ENCODE results near the gene PDGFB.

PDGFB gene

GRCh38 chr22:39206491-39206890 is 38.3 kb downstream of the PDGFB start:
- TF ChIP-seq, protein P1, sequence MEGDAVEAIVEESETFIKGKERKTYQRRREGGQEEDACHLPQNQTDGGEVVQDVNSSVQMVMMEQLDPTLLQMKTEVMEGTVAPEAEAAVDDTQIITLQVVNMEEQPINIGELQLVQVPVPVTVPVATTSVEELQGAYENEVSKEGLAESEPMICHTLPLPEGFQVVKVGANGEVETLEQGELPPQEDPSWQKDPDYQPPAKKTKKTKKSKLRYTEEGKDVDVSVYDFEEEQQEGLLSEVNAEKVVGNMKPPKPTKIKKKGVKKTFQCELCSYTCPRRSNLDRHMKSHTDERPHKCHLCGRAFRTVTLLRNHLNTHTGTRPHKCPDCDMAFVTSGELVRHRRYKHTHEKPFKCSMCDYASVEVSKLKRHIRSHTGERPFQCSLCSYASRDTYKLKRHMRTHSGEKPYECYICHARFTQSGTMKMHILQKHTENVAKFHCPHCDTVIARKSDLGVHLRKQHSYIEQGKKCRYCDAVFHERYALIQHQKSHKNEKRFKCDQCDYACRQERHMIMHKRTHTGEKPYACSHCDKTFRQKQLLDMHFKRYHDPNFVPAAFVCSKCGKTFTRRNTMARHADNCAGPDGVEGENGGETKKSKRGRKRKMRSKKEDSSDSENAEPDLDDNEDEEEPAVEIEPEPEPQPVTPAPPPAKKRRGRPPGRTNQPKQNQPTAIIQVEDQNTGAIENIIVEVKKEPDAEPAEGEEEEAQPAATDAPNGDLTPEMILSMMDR (IDR thresholded peaks at IDR 0.05; ENCODE audit: control insufficient read depth, insufficient read depth, low read depth, low read length, missing control alignments): no peak
- DNase-seq (ENCODE audit: low read depth): no peak
- H3K4me3 ChIP-seq (ENCODE audit: control insufficient read depth, low read depth, low read length): no peak overlapping the region

- H3K4me3 ChIP-seq (ENCODE audit: control insufficient read depth, low read depth, low read length): no peak overlapping the region
- TF ChIP-seq, protein P1 (IDR thresholded peaks at IDR 0.05; ENCODE audit: control insufficient read depth, insufficient read depth, low read depth, low read length, missing control alignments): no peak
- no peak for DNase-seq (ENCODE audit: low read depth)
Measured at GRCh38 chr22:39205344-39206021, 39.3 kb downstream of the PDGFB start.

DNA sequence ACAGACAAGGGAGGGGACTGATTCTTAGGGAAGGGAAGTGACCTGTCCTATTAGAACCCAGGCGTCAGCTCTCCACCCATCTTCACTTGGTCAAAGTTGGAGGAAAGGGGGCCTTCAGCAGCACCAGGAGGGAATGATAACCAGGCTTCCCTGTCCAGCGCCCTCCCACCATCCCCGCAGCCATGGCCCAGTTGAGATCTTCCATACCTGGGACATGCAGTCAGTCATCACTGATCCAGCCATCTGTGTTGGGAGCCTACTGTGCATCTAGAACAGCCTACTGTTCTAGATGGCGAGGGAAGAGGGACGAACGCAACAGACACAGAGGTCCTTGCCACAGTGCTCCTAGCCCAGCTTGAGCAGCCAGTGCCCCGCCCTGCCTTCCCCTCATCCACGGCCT is 40.6 kb downstream of the PDGFB start:
- no peak overlapping the region for H3K4me3 ChIP-seq (ENCODE audit: control insufficient read depth, low read depth, low read length)
- no peak for DNase-seq (ENCODE audit: low read depth)
- TF ChIP-seq, protein P1 (IDR thresholded peaks at IDR 0.05; ENCODE audit: control insufficient read depth, insufficient read depth, low read depth, low read length, missing control alignments): no peak

- H3K4me3 ChIP-seq (ENCODE audit: control insufficient read depth, low read depth, low read length): no peak overlapping the region
- TF ChIP-seq, protein P1 (IDR thresholded peaks at IDR 0.05; ENCODE audit: control insufficient read depth, insufficient read depth, low read depth, low read length, missing control alignments): no peak
- no peak for DNase-seq (ENCODE audit: low read depth)
Measured at GRCh38 chr22:39197578-39197977, 47.2 kb downstream of the PDGFB start.

DNA sequence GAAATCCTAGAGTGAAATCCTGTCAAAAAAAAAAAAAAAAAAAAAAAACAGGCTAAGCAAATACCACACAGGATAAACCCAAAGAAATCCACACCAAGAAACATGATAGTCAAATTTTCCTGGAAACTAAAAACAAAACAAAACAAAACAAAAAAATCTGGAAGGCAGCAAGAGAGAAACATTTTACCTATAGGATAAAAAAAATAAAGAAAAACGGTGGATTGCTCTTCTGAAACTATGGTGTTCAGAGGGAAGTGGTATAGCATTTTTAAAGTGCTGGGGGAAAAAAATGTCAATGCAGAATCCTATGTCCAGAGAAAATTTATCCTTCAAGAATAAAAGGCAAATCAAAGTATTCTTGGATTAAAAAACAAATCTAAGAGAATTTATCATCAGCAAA is 50.7 kb downstream of the PDGFB start:
- TF ChIP-seq, protein P1 (IDR thresholded peaks at IDR 0.05; ENCODE audit: control insufficient read depth, insufficient read depth, low read depth, low read length, missing control alignments): no peak
- no peak overlapping the region for H3K4me3 ChIP-seq (ENCODE audit: control insufficient read depth, low read depth, low read length)
- no peak for DNase-seq (ENCODE audit: low read depth)

GRCh38 chr22:39188809-39189208 is 56.0 kb downstream of the PDGFB start:
- no peak for DNase-seq (ENCODE audit: low read depth)
- H3K4me3 ChIP-seq (ENCODE audit: control insufficient read depth, low read depth, low read length): no peak overlapping the region
- TF ChIP-seq, protein P1 (IDR thresholded peaks at IDR 0.05; ENCODE audit: control insufficient read depth, insufficient read depth, low read depth, low read length, missing control alignments): no peak

Measured in AG09309 (cell line).